Activated T-helper 1 cell treated with Interleukin-2 at 50 U/mL for 16 hours (primary cell): ENCODE data around the gene DNMT3B.
"Not testable (repeated sequence)": the region's sequence is repeated elsewhere in the genome, so short reads cannot be mapped to it uniquely, and the experiment has no call there.

Source experiments
- DNase-seq: peaks from one replicate; pipeline ENCODE4 v3.0.0-alpha.2; 2020; ENCODE audit warnings: low read depth

Gene DNMT3B

DNA sequence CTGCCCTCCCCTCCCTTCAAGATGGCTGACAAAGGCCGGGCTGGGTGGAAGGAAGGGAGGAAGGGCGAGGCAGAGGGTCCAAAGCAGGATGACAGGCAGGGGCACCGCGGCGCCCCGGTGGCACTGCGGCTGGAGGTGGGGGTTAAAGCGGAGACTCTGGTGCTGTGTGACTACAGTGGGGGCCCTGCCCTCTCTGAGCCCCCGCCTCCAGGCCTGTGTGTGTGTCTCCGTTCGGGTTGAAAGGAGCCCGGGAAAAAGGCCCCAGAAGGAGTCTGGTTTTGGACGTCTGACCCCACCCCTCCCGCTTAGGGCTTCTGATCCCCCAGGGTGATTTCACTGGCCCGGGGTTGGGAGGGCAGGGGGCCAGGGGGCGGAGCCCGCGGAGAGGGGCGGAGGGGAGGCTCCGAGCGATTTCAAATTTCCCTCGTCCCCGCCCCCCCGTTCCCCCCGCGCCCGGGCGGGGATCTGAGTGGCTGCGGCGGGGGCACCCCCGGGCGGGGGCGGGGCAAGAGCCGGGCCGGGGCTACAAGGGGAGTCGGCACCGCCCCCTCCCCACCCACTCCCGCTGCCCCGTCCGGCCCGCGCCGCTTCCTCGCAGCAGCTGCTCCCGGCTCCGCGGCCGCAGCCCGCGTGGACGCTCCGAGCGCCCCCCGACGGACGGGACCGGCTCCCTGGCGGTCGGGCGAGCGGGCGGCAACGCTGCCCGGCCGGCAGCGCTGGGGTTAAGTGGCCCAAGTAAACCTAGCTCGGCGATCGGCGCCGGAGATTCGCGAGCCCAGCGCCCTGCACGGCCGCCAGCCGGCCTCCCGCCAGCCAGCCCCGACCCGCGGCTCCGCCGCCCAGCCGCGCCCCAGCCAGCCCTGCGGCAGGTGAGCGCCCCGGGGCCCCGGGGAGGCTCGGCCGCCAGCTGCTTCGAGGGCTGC, at the start of gene DNMT3B:
TSS of gene DNMT3B (plus strand) at position 555 of the 923 bp plus-strand sequence. CDS start 17,939 bp downstream, outside the sequence.
- peak; percentile 53 for DNase-seq

DNA sequence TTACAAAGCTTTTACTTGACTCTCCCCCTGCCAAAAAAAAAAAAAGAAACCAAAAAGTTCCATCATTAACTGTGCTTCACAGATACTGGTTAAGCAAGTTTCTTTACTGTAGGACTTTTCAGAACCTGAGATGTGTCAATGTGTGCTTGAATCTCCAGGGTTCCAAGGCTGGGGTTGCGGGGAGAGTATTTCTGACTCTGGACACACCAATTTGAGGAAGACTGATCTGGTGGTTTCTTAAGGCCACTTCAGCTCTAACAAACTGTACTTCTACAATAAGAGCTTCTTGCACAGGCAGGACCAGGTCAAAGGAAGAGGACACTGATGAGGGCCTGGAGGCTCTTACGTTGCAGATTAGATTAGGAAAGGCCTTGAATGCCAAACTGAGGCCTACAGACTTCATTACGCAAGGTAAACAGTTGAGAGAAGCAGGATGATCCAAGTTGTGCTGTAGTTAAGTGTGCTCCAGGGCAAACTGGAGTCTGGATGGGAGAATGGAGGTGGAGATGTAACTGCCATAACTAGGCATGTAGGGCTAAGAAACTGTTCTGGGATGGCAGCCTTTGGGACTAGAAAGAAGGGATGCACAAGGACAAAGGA, 43.3 kb upstream of the DNMT3B start:
- no peak for DNase-seq

- DNase-seq: no peak
Observed at GRCh38 chr20:32727683-32728082, 34.5 kb upstream of the DNMT3B start.

GRCh38 chr20:32728435-32728834, 33.8 kb upstream of the DNMT3B start:
- not testable (repeated sequence) for DNase-seq

DNA sequence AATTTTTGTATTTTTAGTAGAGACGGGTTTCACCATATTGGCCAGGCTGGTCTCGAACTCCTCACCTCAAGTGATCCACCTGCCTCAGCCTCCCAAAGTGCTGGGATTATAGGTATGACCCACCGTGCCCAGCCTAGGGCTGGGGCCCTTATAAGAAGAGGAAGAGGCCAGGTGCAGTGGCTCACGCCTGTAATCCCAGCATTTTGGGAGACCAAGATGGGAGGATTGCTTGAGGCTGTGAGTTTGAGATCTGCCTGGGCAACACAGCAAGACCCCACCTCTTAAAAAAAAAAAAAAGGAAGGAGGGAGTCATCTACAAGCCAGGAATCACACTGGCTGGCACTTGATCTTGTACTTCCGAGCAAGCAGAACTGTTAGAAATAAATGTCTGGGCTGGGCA, 32.9 kb upstream of the DNMT3B start:
- DNase-seq: not testable (repeated sequence)

DNA sequence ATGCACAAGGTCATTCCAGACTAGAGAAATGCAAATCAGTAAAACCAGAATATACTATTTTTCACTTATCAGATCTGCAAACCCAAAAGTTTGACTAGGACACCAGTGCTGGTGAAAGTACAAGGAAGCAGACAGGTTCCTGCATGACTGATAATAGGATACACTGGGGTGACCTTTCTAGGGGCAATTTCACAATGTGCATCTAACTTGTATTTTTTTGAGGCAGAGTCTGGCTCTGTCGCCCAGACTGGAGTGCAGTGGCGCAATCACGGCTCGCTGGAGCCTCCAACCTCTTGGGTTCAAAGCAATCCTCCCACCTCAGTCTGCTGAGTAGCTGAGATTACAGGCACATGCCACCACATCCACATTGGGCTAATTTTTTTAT, 30.3 kb upstream of the DNMT3B start:
- no peak for DNase-seq

- DNase-seq: no peak
Observed at GRCh38 chr20:32737371-32738223, 24.6 kb upstream of the DNMT3B start.

- DNase-seq: no peak
Observed at GRCh38 chr20:32741151-32741550, 21.0 kb upstream of the DNMT3B start.

DNA sequence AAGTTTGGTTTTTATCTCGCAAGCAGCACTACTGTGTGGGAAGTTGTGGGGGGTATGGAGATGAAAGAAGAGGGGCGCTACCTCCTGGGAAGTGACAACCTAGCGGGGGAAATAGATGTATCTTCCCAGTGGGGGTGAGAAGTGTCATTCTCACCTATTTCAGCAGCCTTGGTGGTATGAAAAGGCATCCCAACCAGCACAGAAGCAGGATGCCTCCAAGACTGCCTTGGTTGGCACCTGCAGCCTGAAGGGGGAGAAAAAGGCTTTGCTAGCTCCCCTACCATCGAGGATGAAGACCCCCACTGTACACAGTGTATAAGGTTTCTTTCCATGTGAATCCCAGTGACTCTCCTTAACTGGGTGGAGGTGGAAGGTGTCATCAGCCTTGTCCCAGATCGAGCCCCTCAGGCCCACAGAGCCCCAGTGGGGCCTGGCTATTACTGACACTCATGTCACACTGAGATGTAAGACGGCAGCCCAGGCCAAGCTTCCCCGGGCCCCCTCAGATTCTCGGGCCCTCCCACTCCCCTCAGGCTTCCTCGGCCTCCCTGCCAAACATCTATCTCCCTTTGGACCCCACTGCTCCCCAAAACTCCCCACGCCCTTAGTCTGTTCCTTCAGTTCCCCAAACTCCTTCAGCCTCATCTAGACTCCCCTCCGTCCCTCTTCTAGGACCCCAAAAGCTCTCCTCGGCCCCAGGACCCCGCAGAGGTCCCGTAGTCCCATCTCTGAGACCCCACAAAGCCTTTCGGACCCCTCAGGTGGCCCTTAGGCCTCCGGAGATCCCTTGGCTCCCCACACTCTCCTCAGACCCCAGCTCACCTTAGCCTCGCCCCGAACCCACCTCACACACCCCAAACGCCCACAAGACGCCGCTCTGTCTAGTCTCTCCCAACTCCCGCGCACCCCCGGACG, 19.6 kb upstream of the DNMT3B start:
- no peak for DNase-seq

DNA sequence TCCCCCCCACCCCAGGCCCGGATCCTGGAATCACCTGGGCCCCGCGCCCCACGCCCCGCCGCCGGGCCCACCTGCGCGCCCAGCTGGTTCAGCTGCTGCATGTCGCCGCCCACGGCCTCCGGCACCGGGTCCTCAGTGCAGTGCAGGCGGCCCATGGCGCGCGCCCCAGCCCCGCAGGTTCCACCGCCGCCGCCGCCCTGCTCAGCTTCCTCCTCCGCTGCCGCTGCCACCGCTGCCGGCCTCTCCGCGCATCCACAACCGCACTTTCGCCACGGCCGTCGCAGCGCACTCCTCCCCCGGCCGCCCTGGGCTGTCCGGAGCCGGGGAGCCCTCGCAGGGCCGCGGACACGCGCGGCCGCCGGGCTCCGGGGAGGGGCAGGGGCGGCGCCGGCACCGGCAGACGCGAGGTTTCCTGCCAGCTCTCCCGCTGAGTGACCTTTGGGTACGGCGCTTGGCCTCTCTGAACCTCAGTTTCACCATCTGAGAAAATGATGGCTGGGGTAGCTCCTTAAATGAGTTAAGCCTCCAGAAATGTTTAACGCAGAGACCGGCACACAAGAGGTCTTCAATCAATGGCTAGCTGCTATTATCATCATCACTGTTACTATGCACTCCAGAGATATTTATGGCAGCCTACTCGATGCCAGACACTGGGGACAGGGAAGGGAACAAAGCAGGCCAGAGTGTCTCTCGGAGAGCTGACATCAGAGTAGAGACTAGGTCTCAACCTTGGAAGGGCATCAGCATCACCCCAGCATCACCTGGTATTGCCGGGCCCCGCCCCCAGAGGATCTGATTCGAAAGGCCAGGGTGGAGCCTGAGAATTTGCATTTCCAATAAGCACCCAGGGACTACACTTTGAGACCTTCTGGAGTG, 18.7 kb upstream of the DNMT3B start, which contains the start of gene COMMD7:
TSS of gene COMMD7 (minus strand) at position 231 of the 876 bp plus-strand sequence. CDS start at position 155, 76 bp downstream.
- peak; percentile 44 for DNase-seq

DNA sequence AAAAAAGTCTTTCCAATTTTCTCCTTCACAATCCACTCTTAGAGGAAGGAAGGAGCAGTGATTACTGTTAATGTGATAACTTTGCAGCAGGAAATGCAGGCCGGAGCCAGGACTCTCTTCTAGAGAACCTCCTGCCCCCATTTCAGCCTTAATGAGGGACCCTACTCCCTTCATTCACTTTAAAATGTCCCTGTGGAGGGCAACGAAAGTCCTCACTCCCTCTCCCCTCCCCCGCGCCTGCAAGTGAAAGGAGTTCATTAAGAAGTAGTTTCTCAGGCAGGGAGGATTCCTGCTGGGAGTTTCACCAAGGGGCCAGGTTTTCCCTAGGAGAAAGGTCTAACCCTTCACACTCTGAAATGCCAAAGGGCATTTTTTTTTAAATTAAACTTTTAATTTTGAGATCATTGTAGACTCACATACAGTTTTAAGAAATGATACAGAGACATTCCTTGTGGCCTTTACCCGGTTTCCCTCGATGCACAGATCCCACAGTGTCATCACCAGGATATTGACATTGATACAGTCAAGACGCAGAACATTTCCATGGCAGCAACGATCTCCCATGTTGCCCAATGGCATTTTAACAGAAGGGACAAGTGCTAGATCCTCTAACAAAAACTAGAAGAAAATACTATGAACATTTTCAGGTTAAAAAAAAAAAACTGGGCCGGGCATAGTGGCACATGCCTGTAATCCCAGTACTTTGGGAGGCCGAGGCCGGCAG, 12.1 kb upstream of the DNMT3B start:
- DNase-seq: no peak

DNA sequence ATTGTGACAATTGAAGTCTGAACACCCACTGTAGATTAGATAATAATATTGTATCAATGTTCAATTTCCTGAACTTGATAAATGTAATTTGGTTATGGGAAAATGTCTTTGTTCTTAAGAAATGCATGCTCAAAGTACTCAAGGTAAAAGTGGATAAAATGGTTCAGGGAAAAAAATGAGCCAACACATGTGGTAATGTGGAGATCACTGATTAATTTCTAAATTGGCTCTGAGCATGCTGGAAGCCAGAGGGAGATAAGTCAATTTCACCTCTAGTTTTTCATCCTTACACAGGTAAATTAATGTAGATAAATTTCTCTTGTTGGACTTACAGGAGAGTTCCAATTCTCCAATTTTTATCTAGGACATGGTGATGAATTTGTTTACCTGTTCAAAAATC, 10.9 kb upstream of the DNMT3B start:
- DNase-seq: no peak

GRCh38 chr20:32751702-32752457, 10.3 kb upstream of the DNMT3B start:
- DNase-seq: no peak

- no peak for DNase-seq
Observed at GRCh38 chr20:32752458-32753250, 9.5 kb upstream of the DNMT3B start.

DNA sequence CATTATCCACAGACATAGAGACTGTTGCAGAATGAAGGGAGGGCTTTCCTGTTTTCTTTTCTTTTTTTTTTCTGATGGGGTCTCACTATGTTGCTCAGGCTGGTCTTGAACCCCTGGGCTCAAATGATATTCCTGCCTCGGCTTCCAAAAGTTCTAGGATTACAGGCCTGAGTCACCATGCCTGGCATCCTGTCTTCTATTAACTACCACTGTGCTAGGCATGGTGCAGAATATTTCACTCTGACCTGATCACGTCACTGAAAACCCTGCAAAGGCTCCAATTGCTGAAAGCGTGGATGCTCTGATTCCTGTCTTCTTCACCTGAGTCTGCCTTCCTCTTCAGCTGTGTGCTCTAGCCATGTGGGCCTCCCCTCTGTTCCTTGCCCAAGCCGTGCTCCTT, 8.5 kb upstream of the DNMT3B start:
- DNase-seq: no peak

- no peak for DNase-seq
Observed at GRCh38 chr20:32756156-32756555, 6.0 kb upstream of the DNMT3B start.

GRCh38 chr20:32761417-32761830, 761 bp upstream of the DNMT3B start:
- no peak for DNase-seq

GRCh38 chr20:32762754-32763201, 593 bp downstream of the DNMT3B start:
- no peak for DNase-seq
